ENCODE results near the gene LRRN1. TPM values are rescaled to one million over a fixed set of nuclear protein-coding genes. Genes with fewer than 3 reads are reported as not detected.

The LRRN1 gene
- total RNA-seq: not detected in 2 replicates

GRCh38 chr3:3799173-3800079, at the start of gene LRRN1:
TSS of gene LRRN1 (plus strand) at chr3:3799431. CDS start at chr3:3844642, 45,211 bp downstream.

